OCI-LY3 (cell line): Measurements from ENCODE around the gene SMCO4.

Experiments
- H2AFZ ChIP-seq: fragments of 200-600, 300-600 bp; shearing (Covaris generic); 2 replicates; pipeline ENCODE4 v1.6.0; 2014; ENCODE audit warnings: antibody characterized with exemption, low read depth, low read length
- H3K27ac ChIP-seq: fragments of 200-600, 300-600 bp; sonication (generic); 2 replicates; pipeline ENCODE4 v1.5.1; 2014; ENCODE audit warnings: mild to moderate bottlenecking, low read length, moderate library complexity, mixed read lengths
- H3K27me3 ChIP-seq: fragments of 200-600, 300-600 bp; sonication (generic); 2 replicates; pipeline ENCODE4 v1.6.1; 2014; ENCODE audit warnings: low read depth, low read length, mixed read lengths
- H3K36me3 ChIP-seq: fragments of 200-600, 300-600 bp; sonication (generic); replicated peaks from 2 replicates; pipeline ENCODE3; 2014; ENCODE audit warnings: low read depth, low read length, mixed read lengths
- H3K4me1 ChIP-seq: fragments of 300-600, 200-600 bp; sonication (generic); 2 replicates; pipeline ENCODE4 v1.6.1; 2014; ENCODE audit warnings: low read length, mixed read lengths
- H3K4me2 ChIP-seq: fragments of 200-600, 300-600 bp; sonication (generic); 2 replicates; pipeline ENCODE4 v1.6.1; 2014; ENCODE audit warnings: low read length, mixed read lengths
- H3K4me3 ChIP-seq: fragments of 300-600, 200-600 bp; sonication (generic); 2 replicates; pipeline ENCODE4 v1.5.1; 2014; ENCODE audit warnings: antibody characterized with exemption, mild to moderate bottlenecking, low read length, moderate library complexity
- H3K79me2 ChIP-seq: fragments of 300-600, 200-600 bp; shearing (Covaris generic); 2 replicates; pipeline ENCODE4 v1.6.1; 2014; ENCODE audit warnings: mild to moderate bottlenecking, low read length, mixed read lengths
- H3K9ac ChIP-seq: fragments of 300-600, 200-600 bp; shearing (Covaris generic); 2 replicates; pipeline ENCODE4 v1.6.0; 2014; ENCODE audit warnings: mild to moderate bottlenecking, low read length, moderate library complexity
- H3K9me3 ChIP-seq: fragments of 200-600, 300-600 bp; shearing (Covaris generic); 2 replicates; pipeline ENCODE4 v1.6.1; 2014; ENCODE audit warnings: low read length, mixed read lengths; ENCODE audit not compliant: insufficient read depth
- H4K20me1 ChIP-seq: fragments of 200-600, 300-600 bp; sonication (generic); 2 replicates; pipeline ENCODE4 v1.6.1; 2016; ENCODE audit warnings: low read length, mixed read lengths; ENCODE audit not compliant: insufficient read depth
- EZH2phosphoT487 ChIP-seq: fragments of 200-600 bp; shearing (Covaris generic); IDR thresholded peaks from 2 replicates; pipeline ENCODE4 v1.6.1; 2018; ENCODE audit warnings: antibody characterized with exemption, mixed run types, low read depth
- TF ChIP-seq, protein P1 (sequence below): fragments of 200-600, 300-600 bp; sonication (generic); IDR thresholded peaks from 2 replicates; pipeline ENCODE4 v1.5.1; 2014; ENCODE audit warnings: antibody characterized with exemption, low read length, low read depth

SMCO4 gene

DNA sequence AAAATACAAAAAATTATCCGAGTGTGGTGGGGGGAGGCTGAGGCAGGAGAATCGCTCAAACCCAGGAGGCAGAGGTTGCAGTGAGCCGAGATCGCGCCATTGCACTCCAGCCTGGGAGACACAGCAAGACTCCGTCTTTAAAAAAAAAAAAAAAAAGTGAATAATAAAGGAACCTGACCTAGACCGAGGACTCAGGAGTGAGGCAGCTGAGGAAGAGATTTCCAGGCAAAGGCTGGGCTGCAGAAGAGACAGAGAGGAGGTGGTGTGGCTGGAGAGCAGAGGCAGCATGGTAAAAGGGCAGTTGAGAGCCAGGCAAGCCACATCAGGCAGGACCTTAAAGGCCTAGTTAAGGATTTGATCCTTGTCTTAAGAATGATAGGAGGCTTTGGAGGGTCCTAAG, 28.4 kb upstream of the SMCO4 start:
- no peak overlapping the region for H3K4me3 ChIP-seq
- no peak overlapping the region for H3K9ac ChIP-seq
- no peaks in the 10 kb centered on the region for H4K20me1 ChIP-seq
- H3K9me3 ChIP-seq = no peaks in the 10 kb centered on the region
- no peaks in the 10 kb centered on the region for H3K36me3 ChIP-seq
- no peaks in the 10 kb centered on the region for H3K79me2 ChIP-seq
- no peak overlapping the region for H3K4me2 ChIP-seq
- H3K27me3 ChIP-seq = 0 out of 2 replicates have a peak, but pooled peaks cover 7% of the 10 kb centered on the region
- TF ChIP-seq EZH2phosphoT487 = no peak
- TF ChIP-seq, protein P1, sequence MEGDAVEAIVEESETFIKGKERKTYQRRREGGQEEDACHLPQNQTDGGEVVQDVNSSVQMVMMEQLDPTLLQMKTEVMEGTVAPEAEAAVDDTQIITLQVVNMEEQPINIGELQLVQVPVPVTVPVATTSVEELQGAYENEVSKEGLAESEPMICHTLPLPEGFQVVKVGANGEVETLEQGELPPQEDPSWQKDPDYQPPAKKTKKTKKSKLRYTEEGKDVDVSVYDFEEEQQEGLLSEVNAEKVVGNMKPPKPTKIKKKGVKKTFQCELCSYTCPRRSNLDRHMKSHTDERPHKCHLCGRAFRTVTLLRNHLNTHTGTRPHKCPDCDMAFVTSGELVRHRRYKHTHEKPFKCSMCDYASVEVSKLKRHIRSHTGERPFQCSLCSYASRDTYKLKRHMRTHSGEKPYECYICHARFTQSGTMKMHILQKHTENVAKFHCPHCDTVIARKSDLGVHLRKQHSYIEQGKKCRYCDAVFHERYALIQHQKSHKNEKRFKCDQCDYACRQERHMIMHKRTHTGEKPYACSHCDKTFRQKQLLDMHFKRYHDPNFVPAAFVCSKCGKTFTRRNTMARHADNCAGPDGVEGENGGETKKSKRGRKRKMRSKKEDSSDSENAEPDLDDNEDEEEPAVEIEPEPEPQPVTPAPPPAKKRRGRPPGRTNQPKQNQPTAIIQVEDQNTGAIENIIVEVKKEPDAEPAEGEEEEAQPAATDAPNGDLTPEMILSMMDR = no peak
- H2AFZ ChIP-seq = no peak overlapping the region
- no peaks in the 10 kb centered on the region for H3K4me1 ChIP-seq
- H3K27ac ChIP-seq = no peak overlapping the region

- Histone ChIP-seq H4K20me1 (no peaks in the 10 kb centered on the region), H3K27ac (no peak overlapping the region), H3K9ac (no peak overlapping the region), H3K4me1 (no peaks in the 10 kb centered on the region), H3K36me3 (no peaks in the 10 kb centered on the region), H3K27me3 (peaks cover 9% of the 10 kb centered on the region; the same call in 1 of the 2 replicates), H3K9me3 (no peaks in the 10 kb centered on the region), H2AFZ (no peak overlapping the region), H3K4me2 (no peak overlapping the region), H3K4me3 (no peak overlapping the region), H3K79me2 (no peaks in the 10 kb centered on the region)
- TF ChIP-seq EZH2phosphoT487 = no peak
These were observed 27.7 kb upstream of the SMCO4 start for GRCh38 chr11:93570759-93571413.

GRCh38 chr11:93569496-93569895, 26.3 kb upstream of the SMCO4 start:
- no peak for TF ChIP-seq EZH2phosphoT487
- TF ChIP-seq, protein P1 = no peak
- Histone ChIP-seq H3K36me3 (no peaks in the 10 kb centered on the region), H3K4me3 (no peak overlapping the region), H3K4me1 (no peaks in the 10 kb centered on the region), H3K9me3 (no peaks in the 10 kb centered on the region), H3K27ac (no peak overlapping the region), H3K9ac (no peak overlapping the region), H3K27me3 (peaks cover 8% of the 10 kb centered on the region; the same call in 1 of the 2 replicates), H2AFZ (no peak overlapping the region), H3K79me2 (no peaks in the 10 kb centered on the region), H4K20me1 (no peaks in the 10 kb centered on the region), H3K4me2 (no peak overlapping the region)

DNA sequence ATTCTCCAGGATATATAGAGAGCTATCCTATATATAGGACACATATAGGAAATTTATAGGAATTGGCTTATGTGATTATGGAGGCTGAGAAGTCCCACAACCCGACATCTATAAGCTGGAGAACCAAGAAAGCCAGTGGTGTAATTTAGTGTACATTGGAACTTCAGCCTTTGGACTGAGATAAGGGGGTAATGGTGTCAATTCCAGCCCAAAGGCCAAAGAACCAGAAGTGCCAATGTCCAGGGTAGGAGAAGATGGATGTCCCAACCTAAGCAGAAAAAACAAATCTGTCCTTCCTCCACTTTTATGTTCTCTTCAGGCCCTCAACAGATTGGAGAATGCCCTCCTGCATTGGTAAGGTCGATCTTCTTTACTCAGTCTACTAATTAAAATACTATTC, 25.5 kb upstream of the SMCO4 start:
- Histone ChIP-seq H3K27me3 (peaks cover 8% of the 10 kb centered on the region; the same call in 1 of the 2 replicates), H3K4me1 (no peaks in the 10 kb centered on the region), H3K27ac (no peak overlapping the region), H3K79me2 (no peaks in the 10 kb centered on the region), H3K36me3 (no peaks in the 10 kb centered on the region), H2AFZ (no peak overlapping the region), H3K9me3 (no peaks in the 10 kb centered on the region), H3K9ac (no peak overlapping the region), H3K4me2 (no peak overlapping the region), H4K20me1 (no peaks in the 10 kb centered on the region), H3K4me3 (no peak overlapping the region)
- TF ChIP-seq, protein P1 = no peak
- TF ChIP-seq EZH2phosphoT487 = no peak
